Uterus (tissue), 2 donors: ENCODE measurements around the gene SERPINB12.

Experiments used
- CTCF ChIP-seq, 4 experiments: fragments of 200-600 bp in 2 of 4; fragments of 450-650 bp in 2 of 4; sonication (generic) in 2 of 4; IDR thresholded peaks; one replicate each; pipeline ENCODE4 v1.5.1; 2016 to 2019; ENCODE audit warnings: antibody characterized with exemption in 4 of 4, mild to moderate bottlenecking in 2 of 4, moderate library complexity in 1 of 4
- POLR2A ChIP-seq, 2 donors: fragments of 450-650 bp; IDR thresholded peaks; one replicate each; pipeline ENCODE4 v1.6.1; 2016; ENCODE audit warnings: antibody characterized with exemption in 2 of 2, mild to moderate bottlenecking in 1 of 2, moderate library complexity in 1 of 2

GRCh38 chr18:63579616-63580015 lies 37.4 kb downstream of the SERPINB12 start:
- TF ChIP-seq CTCF (IDR thresholded peaks at IDR 0.05): no peak
- TF ChIP-seq POLR2A (IDR thresholded peaks at IDR 0.05): no peak
